ENCODE measurements around the gene OCA2.
"Not testable (repeated sequence)": the region's sequence is repeated elsewhere in the genome, so short reads cannot be mapped to it uniquely, and the experiment has no call there.

OCA2 gene

DNA sequence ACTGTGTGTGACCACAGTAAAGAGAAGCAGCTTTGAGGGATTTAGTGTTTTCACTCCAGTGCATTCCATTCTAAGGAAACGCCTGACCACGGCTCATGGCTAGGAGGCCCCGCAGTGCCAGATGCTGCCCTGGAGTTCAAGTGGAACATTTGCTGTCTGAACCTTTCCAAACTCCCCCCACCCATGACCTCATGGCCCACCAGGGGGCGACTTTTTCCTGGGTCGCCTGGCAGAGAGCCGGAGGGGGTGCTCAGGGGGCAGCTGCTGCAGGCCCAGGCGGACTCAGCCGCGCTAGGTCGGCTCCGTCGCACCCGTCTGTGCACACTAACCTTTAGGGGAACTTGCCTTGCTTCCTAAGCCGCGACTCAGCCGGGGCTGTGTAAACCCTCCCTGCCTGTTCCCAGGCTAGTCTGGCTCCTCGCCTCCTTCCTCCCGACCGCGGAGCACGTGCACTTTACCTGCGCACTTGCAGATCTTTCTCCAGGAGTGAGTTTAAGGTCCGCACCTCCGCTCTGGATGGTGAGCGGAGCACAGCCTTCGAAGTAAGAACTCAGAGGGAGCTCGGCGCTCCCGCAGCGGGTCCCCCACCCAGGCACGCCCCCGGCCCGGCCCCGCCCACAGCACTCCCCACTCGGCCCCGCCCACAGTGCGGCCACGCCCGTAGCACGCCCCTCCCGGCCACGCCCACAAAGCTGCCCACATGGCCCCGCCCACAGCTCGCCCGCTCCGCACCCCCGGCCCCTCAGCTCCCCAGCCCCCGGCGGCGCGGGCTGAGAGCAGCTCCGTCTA, at the start of gene OCA2:
Gene OCA2, minus strand, starts transcription at position 550 of the 789 bp plus-strand sequence. CDS start 17,441 bp downstream, outside the sequence.
- DNase-seq = peak; percentile 68

DNA sequence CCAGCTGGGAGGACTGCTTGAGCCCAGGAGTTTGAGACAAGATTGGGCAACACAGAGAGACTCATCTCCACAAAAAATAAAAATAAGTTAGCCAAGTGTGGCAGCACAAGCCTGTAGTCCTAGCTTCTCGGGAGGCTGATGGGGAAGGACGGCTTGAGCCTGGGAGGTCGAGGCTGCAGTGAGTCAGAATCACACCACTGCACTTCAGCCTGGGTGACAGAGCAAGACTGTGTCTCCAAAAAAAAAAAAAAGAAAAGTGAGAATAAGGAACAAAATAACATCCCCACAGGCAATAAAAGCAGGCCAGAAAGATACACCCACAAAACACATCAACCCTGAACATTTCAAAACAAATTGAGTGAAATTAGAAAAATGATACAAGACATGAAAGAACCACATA, 48.7 kb upstream of the OCA2 start:
- DNase-seq = no peak

DNA sequence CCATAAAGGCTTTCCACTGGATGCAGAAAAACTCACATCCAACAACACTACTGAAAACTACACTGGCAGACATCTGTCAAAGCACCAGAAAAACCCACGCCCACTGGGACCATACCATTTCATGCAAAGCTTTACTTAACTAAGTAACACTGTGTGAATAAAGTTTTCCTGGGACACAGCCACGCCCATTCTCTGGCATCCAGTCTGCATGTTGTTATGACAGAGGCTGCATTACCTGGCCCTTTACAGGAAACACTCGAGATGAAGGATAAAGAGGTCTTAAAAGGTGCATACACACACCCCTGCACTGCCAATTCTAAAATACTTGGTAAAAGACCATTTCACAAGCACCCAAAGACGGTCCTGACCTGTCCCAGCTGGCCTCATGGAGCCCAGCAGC, 46.3 kb upstream of the OCA2 start:
- not testable (repeated sequence) for DNase-seq

DNA sequence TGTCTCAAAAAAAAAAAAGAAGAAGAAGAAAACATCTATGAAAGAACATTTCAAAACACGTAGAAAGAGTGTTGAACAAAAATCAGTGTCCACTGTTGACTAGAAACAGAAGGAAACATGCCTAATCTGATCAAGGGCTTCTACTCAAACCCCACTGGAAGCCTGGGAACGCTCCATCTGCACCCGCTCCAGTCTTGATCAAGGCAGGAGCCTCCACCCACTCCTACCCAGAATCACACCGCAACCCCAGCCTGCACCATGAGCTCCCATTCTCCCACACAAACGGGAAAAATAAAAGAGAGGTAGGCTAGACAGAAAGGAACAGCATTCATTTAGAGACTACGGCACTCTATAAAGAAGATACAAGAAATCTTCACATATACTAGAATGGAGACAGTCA, 40.9 kb upstream of the OCA2 start:
- no peak for DNase-seq

DNA sequence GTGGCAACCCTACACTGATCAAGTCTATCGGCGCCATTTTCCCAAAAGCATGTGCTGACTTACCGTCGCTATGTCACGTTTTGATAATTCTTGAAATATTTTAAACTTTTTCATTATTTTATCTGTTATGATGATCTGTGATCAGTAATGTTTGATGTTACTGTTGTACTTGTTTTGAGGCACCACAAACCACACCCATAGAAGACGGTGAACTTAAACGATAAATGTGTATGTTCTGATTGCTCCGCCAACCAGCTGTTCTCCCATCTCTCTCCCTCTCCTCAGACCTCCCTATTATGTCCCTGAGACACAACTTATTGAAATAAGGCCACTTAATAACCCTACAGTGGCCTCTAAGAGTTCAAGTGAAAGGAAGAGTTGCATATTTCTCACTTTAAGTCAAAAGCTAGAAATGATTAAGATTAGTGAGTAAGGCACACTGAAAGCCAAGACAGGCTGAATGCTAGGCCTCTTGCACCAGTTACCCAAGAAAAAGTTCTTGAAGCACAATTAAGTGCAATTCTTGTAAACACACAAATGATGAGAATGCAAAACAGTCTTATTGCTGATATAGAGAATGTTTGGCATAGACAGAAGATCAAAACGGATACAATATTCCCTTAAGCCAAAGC, 38.4 kb upstream of the OCA2 start:
- DNase-seq = not testable (repeated sequence)

DNA sequence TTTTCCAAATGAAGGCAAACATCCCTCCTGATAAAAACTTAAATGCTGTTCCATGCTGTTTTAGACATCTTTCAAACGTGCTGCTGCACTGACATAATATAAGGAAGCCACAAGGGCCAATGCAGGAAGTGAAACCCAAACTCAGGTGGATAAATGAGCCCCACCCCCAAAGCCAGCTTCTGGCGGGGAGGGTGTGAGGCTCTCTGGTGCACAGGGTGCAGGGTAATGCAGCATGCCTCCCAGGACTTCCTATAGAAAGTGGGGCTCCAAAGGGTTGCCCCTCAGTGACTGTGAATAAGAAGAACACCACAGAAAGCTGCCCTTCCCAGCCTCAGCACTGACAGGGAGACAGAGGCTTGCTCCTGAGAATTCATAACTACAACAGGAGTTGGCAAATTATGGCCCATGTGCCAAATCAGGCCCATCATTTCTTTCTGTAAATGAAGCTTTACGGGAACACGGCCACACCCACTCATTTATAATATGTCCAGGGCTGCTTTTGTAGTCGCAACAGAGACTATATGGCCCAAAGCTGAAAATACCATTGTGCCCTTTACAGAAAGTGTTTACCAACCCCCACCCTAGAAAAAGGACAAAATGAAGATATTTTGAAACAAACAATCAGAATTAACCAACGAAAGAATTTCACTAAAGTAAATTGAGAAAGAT, 37.3 kb upstream of the OCA2 start:
- not testable (repeated sequence) for DNase-seq

DNA sequence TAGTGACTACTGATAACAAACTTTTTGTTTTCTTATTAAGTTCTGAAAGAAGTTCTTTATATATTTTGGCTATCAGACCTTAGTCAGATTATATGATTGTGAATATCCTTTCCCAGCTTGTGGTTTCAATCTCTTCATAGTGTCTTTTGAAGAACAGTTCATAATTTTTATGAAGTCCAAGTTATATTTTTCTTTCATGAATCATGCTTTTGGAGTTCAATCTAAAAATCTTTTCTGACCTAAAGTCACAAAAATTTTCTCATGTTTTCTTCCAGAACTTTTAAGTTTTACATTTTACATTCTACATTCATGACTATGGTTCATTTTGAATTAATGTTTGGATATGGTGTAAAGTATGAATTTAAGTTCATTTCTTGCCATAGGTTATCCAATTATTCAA, 34.2 kb upstream of the OCA2 start:
- DNase-seq = no peak

DNA sequence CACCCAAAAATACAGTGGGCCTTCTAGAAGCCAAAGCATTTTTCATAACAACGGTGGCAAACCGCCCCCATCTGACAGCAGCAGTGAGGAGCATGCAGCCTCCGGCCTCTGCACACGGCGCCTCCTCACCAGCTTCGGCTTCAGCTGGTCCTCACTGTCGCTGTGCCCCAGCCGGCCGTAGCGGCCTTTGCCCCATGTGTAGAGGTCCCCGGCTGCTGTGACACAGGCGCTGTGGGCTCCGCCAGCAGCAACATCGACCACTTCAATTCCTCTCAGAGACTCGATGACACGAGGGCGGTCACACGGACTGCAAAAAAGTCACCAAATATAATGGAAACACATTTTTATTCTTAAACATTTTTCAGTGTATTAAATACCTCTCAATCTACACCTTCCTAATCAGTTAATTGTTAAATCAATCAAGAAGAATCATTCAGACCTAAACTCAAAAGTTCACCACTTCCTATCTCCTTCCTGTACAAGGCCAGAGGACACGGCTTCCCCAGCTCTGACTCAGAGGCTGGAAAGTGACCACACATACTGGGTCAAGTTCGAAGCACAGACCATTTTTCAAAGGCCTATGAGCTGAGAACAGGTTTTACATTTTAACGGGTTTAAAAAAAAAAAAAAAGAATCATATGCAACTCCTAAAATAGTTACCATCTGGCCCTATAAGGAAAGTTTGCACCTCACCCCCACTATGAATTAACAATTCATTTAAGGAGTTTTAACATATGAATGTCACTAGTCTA, 33.6 kb upstream of the OCA2 start:
- DNase-seq = no peak

DNA sequence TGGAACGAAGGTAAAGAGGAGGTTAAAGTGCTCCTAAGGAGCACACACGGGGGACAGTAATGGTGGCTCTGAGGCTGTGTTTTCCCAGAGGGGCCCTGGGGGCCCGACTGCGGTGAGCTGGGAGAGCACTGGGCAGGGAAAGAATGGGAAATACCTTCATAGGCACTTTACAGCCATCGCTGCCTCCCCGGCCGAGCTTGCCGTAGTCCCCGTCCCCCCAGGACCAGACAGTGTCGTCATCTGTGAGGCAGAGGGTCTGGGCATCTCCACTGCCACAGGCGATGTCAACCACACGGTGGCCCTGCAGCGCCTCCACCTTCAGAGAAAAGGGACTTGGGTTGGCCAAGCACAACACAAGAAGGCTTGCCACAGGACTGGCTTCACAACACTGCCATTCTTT, 32.8 kb upstream of the OCA2 start:
- no peak for DNase-seq

DNA sequence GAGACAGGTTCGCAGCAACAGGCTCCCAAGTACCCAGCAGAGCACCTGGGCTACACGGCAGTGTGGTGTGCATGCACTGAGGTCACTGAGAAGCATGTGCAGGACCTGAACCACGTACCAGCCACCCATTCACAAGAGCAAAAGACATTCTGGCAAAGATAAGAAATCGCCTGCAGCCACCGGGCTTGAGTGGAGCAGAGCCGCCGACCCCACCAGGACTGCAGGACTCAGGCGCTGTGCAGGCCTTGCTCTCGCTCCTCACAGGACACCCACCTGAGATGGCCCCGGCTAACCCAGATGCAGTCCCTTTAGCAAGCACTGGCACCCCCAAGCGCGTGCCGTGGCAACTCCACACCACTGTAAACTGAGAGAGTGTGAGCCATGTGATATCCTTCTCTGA, 32.3 kb upstream of the OCA2 start:
- no peak for DNase-seq

DNA sequence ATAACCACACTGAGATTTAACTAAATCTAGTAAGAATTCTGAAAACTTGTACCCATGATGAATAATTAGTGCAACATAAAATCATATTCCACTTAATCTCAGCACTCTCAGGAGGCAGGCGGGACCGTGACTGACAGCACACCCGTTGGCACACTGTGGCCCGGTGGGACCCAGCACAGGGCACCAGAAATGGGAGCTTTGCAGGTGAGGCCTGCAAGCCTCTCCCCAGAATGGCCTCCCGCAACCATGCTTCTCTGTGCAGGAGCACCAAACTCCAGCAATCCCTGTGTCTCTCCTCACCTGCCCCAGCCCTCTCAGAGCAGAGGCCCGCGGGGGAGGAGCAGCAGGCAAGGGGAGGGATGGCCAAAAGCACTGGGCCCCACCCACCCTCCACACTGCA, 31.5 kb upstream of the OCA2 start:
- no peak for DNase-seq

DNA sequence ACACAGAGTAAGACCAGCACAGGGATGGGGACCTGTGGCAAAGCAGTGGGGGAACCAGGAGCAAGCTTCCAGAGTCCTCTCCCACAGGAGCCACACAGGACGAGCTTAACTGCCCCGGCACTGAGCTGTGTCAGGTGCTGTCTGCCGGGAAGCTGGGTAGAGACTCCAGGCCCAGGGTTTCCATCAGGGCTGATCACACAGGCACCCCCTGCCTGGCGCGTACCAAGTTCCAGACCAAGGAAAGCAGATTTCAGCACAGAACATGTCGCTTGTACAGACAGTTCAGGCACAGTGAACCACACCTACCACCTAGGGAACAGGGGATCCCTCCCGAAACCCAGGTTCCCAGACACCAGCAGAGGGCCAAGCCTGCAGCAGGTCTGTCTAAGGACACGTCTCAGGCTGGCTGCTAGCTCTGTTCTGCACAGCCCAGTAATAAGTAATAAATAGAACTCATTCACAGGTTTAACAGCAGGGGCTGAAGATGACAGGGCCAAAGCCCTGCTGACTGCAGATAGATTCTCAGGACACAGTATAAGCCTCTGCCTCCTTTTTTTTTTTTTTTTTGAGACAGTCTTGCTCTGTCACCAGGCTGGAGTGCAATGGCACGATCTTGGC, 30.2 kb upstream of the OCA2 start:
- no peak for DNase-seq

DNA sequence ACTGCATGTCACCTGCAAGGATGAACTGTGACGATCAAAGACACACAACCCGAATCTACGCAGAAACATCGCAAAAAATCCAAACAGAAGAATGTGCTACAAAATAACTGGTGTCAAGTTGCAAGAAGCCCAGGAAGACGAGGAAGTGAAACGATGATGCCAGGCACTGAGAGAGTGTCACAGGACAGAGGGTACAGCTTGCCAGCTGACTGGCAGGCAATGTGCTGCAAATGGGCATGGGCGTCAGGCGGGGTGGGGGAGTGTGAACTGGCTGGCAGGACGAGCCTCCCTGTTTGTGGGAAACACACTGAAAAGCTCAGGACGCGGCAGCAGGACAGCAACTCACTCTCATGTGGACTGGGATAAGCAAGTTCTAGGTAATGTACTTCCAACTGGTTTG, 28.9 kb upstream of the OCA2 start:
- DNase-seq = no peak

DNA sequence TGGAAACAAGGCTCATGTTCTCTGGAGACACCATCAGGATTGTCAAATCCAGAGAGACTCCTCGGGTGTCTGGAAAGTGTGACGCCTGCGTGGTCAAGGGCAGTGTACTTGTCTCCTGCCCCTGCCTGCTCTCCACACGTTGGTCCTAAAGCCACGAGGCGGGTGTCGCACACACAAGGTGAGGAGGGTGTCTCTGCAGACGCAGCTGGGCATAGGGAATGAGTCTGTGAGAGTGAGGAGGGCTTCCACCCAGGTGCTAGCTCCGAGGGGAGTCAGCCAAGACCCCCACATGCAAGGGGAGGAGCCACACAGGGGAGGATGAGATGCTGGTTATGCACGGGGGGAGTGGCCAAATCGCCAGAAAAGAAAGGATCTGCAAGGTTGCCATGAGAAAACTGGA, 27.9 kb upstream of the OCA2 start:
- no peak for DNase-seq

DNA sequence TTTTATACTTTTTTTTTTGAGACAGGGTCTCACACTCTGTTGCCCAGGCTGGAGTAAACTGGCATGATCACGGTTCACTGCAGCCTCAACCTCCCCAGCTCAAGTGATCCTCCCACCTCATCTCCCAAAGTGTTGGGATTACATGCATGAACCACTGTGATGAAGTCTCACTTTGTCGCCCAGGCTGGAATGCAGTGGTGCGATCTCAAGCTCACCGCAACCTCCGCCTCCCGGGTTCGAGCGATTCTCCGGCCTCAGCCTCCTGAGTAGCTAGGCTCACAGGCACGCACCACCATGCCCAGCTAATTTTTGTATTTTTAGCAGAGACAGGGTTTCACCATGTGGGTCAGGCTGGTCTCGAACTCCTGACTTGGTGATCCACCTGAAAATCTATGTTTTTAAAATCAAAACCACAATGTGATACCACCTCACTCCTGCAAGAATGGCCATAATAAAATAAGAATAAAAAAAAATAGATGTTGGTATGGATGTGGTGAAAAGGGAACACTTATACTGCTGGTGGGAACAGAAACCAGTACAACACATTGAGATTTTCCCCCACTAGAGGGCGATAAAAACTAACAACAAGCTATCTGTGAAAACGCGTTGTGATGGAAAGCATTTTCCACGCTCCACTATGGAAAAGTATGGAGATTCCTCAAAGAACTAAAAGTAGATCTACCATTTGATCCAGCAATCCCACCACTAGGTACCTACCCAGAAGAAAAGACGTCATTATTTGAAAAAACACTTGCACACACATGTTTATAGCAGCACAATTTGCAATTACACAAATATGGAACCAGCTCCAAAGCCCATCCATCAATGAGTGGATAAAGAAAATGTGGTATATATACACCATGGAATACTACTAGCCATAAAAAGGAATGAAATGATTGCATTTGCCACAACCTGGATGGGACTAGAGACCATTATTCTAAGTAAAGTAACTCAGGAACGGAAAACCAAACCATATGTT, 26.8 kb upstream of the OCA2 start:
- peak; percentile 19 for DNase-seq

DNA sequence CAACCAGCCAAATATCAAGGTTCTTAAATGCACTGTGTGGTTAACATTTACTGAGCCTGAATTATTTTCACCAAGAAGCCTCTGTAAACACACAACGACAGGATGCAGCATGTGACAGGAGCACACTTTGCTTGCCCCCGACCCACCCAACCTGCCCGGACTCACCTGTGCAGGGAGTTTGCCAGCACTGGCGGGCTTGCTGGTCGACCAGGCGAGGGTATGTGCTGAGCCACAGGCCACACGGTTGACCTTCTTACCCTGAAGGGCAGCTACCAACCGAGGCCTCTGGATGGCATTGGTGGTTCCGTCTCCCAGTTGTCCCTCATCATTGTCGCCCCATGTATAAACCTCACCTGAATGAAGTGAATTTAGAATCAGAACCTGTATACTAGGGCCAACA, 25.7 kb upstream of the OCA2 start:
- DNase-seq = no peak

DNA sequence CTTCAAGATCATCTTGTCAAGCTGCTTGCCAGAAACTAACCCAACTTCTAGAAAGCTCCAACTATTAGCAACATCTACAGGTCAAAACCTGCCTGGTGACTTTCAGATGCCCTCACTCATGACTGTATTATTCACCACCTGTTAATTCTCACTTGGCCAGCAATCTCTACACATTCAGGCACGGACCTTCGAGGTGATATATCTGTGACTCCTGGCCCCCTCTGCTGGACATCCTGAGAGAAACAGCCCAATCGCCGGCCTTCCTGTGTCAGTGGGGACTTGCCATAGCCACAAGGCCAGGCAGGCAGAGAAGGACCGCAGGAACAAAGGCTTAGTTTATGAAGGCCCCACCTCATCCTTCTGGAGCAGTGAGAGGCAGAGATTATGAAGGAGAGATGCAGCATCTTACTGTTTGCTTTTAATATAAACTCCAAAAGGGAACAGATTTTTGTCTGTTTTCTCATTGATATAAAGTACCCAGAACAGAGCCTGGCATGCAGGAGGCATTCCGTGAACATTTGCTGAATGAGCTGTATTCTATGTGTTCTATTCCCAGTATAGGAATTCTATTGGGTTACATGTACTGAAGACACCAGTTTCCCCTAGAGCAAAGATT, 24.4 kb upstream of the OCA2 start:
- peak; percentile 64 for DNase-seq

DNA sequence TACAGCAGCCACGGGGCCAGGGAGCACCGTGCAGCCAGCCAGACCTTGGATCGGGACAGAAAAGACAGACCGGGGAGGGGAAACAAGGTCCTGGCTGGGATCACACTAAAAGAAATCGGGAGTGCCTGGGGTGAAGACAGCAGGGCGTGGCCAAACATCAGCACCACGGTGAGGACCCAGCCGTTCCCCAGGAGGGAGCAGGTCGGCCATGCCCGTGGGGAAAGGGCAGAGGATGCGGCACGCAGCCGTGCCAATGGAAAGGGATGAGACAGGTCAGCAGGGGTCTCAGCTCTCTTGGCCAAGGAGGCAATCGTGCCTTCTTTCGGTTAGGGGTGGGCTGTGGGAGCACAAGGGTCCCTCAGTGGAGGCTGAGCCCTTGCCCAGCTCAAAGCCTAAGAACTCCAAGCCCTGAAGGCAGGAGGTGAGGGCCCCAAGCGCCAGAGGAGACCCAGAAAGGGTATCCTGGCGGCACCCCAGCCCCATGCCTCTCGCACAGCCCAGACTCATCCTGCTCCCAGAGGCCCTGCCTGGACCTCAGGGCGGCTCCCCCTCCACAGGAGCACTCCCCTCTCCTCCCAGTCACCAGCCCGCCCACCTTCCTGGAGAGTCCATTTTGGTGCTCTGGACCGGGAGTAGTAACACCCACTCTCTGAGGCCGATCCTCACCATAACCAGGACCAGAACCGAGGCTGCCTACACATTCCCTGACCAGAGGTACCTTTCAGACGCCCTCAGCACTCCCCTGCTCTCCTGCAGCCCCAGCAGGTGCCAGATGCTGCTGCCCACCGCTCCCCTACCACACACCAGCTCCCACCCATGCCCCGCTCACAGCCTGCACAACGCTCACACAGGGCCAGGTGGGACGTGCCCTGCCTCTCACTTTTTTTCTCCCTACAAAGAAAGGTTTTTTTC, 23.2 kb upstream of the OCA2 start:
- DNase-seq = no peak

DNA sequence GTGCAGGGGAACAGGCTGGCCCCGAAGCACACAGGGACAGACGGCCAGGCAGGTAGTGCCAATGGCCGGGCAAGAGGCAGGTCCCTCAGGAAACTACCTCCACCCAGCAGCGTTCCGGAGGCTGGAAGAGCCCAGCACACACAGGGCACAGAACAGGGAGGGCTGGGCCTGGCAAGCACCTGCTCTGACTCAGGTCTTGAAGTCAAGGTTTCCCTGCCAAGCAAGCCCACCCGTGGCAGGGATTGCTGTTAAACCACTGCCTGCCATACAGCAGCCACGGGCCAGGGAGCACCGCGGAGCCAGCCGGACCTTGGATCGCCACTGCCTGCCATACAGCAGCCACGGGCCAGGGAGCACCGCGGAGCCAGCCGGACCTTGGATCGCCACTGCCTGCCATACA, 22.5 kb upstream of the OCA2 start:
- not testable (repeated sequence) for DNase-seq

DNA sequence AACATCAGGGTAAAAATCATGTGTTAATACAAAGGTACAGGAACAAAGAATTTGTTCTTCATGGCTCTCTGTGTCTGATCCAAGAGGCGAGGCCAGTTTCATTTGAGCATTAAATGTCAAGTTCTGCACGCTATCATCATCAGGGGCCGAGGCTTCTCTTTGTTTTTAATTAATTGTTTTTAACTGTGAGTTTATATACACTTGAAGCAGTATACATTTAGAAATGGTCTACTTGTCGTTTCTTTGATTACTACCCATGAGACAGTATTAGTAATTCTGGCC, 21.2 kb upstream of the OCA2 start:
- no peak for DNase-seq
